Measurements from ENCODE around the gene FBXW9.

DNA sequence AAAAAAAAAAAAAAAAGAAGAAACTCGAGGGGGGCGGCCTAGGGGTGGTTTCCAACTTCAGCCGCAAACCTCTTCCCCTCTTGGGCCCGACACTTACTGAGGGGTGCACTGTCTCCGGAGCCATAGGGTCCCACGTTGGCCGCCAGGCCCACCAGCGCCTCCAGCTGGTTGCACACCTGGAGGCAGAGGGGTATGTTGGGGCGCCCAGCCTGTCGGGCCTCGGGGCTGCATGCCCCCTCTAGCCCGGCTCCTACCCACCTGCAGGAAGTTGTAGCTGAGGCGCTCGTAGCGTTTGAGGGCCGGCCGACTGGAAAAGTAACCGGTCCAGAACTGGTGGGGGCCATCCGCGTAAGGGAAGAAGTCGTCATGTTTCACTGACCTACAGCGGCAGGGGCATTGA, 38.5 kb downstream of the FBXW9 start:
- peak; percentile 37 to 50 for TF ChIP-seq CTCF (conservative IDR thresholded peaks at IDR 0.05; ENCODE audit: low read depth in 2 of 2)
- no peak for TF ChIP-seq EZH2 (IDR thresholded peaks at IDR 0.05; ENCODE audit: low read depth, unreplicated experiment)
- no peak for TF ChIP-seq POLR2AphosphoS5 (IDR thresholded peaks at IDR 0.05; ENCODE audit: low read depth)
- no peak for TF ChIP-seq EZH2phosphoT487 (IDR thresholded peaks at IDR 0.05; ENCODE audit: unreplicated experiment)
- TF ChIP-seq REST (IDR thresholded peaks at IDR 0.05; ENCODE audit: unreplicated experiment), result no peak
- no peak for TF ChIP-seq CREB1 (CRISPR knock-in tag; IDR thresholded peaks at IDR 0.05; ENCODE audit: low read depth)
- TF ChIP-seq JUNB (IDR thresholded peaks at IDR 0.05; ENCODE audit: unreplicated experiment), result no peak
- no peak for TF ChIP-seq ZNF114 (CRISPR knock-in tag; IDR thresholded peaks at IDR 0.05)
- TF ChIP-seq ETS1 (IDR thresholded peaks at IDR 0.05), result no peak
- TF ChIP-seq NANOG (IDR thresholded peaks at IDR 0.05; ENCODE audit: borderline replicate concordance), result no peak
- TF ChIP-seq ZNF331 (CRISPR knock-in tag; IDR thresholded peaks at IDR 0.05; ENCODE audit: low read depth), result no peak
- no peak for TF ChIP-seq STAT1 (IDR thresholded peaks at IDR 0.05; ENCODE audit: unreplicated experiment)
